HG03159 (cell line): Measurements from ENCODE around the gene COG1.

Experiments
- ATAC-seq: cut with Tn5 transposase; IDR thresholded peaks from one replicate; pipeline ENCODE4 v1.9.1; 2021; ENCODE audit warnings: mild to moderate bottlenecking, moderate library complexity; ENCODE audit not compliant: unreplicated experiment

Gene COG1

DNA sequence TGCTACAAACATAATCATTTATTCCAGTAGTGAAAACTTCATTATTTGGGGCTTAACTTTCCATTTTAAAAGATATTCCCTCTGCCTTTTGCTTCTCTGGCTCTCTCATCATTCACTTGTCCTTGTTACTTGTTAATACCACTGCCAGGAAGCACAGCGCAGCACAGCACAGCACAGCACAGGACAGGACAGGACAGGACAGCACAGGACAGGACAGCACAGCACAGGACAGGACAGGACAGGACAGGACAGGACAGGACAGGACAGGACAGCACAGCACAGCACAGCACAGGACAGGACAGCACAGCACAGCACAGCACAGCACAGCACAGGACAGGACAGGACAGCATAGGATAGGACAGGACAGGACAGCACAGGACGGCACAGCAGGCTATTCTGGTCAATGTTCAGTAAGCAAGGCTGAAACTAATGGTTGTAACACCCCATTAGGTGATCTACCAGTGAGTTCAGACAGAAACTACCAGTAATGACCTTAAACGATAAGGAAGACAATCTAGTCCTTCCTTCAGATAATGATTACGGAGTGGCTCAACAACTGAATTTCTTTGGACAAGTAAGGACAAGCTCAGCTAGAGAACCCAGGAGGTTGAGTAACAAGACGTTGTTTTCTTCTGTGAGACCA, 31.9 kb downstream of the COG1 start:
- no peak for ATAC-seq

DNA sequence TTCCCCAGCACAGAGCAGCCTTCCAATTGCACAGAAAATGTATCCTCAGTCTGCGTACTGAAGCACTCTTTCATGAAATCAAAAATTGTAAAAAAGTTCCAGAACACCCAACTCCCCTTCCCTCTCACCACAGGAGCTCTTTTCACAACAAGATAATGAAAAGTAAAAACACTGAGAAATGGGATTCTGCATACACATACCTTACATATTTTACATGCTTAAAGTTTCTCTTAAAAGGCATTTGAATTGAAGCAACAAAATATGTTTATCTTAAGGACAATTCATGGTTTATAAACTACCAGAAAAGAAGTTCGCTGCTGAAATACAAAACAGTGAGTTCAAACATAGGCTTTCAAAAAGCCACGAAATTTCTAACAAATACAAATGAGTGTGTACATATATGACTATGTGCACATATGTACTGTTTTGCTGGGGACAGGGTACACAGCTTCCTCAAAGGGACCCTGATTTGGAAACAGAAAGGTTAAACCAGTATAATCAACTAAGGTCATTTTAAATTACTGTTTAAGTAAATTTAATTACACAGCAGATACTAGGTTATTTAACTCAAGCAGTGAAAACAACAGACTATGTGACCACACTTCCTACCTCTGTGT, 33.8 kb downstream of the COG1 start:
- ATAC-seq: no peak

DNA sequence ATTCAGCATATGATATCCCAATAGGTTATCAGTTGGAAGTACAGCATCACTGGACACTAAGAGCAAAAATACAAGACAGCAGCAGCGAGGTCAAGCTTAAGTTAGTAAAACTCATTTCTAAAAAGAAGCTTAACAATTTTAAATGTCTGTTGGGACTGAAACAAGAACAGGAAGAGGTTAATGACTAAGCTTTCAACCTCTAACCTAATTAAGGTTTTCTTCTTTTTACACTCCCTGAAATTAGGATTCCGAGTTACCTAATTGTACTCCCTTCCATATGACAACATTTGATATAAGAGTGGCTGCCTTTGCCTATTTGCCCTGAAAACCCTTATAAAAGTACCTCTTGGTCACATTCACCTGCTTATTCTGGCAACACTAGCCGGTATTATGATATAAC, 34.5 kb downstream of the COG1 start:
- no peak for ATAC-seq

DNA sequence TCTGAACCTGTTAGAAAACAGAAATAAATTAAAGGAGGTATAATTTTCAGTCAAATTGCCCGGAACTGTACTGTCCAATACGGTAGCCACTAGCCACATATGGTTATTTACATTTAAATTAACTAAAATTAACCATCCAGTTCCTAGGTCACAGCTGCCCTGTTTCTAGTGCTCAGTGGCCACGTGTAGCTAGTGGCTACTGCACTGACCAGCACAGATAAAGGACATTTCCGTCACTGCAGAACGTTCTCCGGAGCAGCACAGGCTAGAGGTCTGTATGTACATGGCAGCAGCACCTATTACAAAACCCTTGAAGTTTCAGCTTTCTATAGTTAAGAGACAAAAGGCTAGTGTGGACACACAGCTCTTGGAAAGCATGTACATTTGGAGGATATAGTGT, 35.1 kb downstream of the COG1 start:
- no peak for ATAC-seq

DNA sequence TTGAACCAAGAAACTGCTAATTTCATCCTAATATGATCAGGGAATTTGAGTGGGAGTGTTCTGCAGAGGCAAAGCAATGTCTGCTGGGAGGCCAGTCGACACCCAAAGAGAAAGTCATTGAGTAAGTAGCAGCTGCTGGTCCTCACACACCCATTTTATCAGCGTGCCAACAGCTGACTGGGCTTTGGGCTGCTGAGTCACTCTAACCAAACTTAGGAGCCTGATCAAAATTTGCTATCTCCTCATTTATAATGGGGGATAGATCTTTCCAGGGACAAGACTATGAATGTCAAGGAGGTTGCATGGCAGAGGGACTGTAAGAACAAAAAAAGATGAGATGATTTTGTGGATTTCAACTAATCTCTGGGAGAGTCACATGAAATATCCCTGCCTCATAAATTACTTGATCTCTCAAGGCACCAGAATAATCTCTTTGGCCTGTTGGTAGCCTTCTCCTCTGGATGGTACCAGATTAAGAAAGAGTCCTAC, 35.9 kb downstream of the COG1 start:
- no peak for ATAC-seq

DNA sequence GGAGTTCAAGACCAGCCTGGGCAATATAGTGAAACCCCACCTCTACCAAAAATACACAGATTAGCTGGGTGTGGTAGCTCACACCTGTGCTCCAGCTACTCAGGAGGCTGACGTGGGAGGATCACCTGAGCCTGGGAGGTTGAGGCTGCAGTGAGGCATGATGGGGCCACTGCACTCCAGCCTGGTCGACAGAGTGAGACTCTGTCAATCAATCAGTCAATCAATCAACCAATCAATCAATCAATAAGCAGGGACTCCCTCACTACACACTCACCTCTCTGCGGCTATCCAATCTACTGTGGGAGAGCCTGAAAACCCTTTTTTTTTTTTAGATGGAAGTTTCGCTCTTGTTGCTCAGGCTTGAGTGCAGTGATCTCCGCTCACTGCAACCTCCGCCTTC, 37.2 kb downstream of the COG1 start:
- no peak for ATAC-seq

DNA sequence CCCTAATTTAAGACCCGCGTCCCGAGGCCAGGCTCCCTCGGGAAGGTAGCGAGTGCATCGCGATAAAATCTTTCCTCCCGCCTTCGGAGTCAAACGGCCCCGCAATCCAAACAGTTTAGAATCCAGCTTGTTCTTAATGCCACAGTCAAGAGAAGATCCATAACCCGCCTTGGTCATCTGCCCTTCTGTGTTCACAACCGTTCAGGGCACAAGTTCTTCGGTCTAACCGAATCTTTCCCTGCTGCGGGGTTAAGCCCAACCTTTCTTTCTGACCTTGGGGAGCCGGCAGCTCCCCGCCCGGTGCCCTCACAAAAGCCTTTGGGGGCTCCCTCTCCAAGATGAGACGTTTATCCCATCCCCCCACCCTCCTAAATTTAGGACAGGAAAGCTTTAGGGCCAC, 38.5 kb downstream of the COG1 start:
- no peak for ATAC-seq

DNA sequence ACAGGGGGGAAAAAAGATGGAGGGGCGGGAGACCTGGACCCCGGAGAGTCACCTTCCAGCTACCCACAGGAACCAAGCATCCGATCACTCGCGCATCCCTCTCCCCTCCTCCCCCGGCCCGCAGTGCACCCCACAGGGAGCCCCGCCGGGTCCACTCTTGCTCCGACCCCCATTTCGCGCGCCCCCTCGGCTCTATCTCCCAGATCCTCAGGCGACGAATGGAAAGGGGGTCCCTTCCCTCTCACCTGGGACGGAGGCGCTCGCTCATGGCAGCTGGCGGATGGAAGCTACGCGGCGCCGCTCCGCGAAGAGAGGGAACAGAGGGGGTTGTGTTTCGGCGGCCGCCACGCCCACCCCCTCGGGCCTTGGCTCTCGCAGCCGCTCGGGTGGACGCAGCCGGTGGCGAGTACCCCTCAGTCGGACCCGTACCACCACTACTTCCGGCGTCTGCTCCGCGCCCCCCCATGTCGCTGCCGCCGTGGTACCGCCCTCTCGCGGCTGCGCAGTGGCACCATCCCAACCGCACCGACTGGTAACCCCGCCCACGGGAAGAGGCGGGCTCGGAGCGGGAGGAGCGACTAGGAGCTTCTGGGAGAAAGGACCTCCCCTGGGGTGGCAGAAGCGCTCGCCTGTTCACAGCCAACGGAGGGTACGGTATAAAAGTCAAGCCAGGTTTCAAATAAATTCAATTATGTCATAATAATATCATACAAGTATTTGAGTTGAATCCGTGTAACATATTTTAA, 39.2 kb downstream of the COG1 start:
- peak; percentile 81 for ATAC-seq

DNA sequence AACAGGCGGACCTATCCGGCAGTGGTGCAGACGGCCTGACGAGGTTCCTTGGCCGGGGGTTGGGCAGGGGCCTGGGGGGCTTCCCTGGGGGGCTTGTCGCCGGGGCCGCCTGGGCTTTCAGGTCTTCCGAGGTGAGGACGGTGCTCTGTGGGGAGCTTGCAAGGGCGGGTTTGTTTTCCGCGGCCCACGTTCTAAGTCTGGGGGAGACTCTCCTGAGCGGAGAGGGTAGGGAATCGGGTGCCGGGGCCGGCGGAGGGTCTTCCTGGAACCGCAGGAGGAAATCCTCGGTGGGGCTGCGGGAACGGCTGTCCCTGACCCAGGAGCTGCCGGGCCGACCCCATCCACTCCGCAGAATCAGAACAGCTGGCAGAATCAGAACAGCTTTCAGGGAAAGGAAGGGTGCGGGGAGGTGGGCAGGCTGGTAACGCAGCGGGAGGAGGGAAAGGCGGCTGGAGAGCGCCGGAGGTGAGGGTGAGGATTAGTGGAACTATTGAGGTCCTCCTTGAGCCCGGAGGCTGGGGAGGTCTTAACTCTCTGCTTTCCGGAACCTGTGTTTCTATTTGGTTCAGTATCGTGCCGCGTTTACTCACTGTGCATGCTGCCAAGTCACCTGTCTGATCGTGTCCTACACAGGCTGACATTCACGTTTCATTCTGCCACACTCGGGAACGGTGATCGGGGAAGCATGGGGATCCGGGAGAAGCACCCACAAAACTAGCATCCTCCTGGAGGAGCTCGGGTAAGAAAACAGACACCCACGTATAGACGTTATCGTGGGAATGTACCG, 39.9 kb downstream of the COG1 start:
- ATAC-seq: peak; percentile 17

DNA sequence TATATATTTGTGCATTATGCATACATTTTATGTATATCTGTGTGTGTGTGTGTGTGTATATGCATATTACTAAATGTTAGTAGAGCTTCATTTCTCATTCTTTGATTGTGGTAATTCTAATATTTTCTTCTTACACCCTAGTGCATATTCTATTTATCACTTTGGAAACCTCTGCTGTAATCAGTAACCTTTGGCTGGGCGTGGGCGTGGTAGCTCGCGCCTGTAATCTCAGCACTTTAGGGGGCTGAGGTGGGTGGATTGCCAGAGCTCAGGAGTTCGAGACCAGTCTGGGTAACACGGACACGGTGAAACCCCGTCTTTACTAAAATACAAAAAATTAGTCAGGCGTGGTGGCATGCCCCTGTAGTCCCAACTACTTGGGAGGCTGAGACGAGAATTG, 41.9 kb downstream of the COG1 start:
- no peak for ATAC-seq

DNA sequence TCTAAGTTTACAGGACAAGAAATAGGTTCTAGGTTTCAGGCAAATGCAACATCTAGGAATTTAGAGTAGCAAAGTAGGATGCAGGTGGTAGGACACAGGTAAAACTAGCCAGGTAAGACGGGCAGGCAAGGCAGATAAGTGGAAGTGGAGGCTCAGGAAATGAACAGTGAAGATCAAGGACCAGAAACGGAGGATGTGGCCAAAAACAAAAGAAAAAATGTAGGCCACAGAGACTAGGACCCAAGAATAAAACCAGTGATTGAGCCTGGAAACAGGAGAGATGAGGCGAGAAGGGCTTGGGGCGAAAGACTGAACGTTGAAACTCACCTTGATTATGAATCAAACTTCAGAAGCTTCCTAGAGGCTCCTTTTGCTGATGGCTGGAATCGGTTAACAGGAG, 44.9 kb downstream of the COG1 start:
- ATAC-seq: no peak

DNA sequence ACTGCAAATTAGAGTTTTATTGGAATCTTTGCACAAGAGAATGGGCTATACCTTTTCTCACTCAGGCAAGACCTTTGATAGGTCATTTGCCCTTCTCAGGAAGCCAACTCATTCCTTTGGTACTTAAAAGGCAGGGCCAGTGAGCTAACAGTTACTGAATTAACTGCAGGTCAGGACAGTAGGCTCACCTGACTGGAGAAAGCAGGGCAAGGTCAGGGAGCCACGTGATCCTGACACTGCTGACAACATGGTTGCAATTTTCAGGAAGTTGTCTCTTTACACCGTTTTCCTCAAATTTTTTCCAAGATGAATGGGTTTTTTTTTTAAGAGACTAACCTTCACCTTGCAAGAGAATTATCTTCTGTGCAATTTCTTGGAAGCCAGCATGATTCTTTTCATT, 47.7 kb downstream of the COG1 start:
- ATAC-seq: no peak

DNA sequence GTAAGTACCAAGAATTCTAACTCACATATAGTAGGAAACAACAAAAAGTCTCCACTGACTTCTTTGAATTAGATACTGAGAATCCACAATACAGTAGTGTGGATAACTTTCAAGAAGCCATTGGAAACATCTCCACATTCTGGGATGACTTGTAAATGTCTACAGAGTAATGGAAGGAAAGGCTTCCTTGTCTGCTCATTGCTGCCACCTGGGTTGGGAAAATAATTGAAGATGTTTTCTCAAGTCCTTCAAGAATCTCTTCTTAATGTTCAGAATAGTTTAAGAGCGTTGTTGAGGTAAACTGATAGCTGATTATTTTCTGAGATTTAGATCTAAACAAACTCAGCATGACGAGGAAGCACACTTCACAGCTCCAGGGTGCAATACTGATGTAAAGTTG, 54.9 kb downstream of the COG1 start:
- no peak for ATAC-seq

DNA sequence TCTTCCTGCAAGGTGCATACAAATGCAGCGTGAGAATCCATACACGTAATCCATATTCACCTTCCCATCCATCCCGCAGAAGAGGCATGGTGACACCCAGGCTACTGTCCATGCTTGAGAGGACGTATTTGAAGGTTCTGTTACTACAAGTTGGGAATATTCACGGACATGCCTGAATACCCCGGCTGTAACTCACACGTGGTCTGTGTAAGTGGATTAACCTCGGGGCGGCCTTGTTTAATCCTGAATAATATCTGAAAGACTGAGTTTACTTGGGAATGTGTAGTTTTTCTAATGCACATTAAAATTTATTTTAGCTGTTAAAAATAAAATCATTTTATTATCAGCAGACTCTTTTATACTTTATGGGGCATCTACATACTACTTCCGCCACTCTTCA, 55.7 kb downstream of the COG1 start:
- ATAC-seq: no peak

DNA sequence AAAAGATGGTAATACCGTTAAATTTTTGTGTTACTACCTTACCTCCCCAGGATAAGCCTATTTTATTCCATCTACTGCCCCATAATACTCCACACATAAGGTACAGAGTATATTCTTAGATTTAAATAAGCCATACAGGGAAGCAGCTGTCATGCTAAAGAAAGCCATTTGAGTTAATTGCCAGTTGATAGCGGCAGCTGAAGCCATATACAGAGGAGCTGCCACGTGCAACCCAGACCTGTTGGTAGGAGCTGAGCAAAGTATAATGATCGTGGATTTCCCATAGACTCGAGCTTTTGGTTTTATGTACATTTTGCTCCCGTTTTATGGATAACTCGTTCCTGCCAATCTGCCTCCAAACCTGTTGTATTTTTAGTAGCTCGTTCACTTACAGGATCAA, 56.8 kb downstream of the COG1 start:
- ATAC-seq: no peak

DNA sequence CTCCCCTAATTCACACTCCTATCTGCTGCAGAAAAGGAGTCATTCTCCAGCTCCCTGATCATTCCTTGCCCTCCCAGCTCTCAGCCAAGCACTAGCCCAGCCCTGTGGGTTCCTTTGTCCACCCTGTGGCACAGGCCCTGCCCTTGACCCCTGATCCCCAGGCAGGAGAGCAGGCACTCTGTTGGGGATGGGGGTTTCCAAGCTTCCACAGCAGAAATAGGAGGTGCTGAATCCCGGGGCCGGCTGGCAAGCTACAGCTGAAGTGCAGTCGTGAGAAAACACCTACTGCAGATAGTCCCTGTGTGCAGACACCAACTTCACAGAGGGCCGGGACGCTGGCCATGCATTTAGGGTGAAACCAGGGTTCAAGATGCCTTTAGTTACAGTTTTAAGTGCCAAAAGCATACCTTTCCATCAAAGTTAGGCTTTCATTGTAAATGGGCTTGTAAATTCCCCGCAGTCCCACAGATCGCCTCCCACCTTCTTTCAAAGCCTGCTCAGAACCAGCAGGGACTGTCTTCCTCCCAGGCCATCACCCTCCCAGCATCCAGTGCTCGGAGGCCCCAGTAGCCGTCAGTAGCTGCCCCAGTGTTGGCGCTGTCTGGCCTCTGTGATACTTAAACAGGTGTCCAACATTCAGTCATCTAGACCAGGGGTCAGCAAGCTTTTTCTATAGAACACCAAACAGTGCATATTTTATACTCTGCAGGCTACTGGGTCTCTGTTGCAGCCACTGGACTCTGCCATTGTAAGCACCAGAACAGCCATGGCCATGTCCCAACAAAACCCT, 58.2 kb downstream of the COG1 start:
- no peak for ATAC-seq

DNA sequence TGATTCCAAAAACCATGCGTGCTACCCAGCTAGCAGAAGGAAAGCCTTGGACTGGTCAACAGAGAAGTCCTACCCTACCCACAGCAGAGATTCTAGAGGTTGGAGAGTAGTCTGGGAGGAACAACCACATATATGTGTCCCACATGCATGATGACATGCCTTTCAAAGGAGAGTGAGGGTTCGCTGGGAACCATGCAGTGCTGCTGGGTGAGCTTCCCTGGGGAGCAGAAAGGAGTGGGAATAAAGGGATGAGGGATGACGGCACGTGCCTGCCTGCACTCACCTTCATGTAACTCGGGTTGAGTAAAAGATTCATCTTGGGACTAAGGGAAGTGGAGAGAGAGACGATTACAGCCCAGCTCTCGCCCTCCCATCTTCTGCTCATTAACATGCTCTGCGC, 59.0 kb downstream of the COG1 start:
- no peak for ATAC-seq

DNA sequence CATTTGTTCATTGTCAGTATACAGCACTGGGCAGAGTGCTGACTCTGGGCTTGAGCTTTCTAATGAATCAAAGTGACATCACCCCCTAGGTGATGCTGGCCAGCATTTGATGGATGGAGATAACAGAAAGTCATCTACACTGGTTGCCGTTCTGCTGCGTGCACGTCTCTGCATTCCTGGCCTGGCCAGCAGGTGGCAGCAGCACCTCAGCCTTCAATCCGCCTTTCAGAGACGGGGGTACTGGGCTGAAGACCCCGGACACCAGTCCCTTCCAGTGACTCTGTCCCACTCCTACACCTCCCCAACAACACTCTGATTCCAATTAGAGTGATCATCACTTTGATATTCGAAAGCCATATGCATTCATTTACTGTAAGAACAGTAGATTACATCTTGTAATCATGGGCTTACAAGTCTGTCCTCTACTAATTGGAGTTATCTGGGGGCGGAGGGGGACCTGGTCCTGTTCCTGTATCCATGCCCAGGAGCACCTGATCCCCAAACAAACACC, 62.9 kb downstream of the COG1 start:
- ATAC-seq: peak; percentile 54

DNA sequence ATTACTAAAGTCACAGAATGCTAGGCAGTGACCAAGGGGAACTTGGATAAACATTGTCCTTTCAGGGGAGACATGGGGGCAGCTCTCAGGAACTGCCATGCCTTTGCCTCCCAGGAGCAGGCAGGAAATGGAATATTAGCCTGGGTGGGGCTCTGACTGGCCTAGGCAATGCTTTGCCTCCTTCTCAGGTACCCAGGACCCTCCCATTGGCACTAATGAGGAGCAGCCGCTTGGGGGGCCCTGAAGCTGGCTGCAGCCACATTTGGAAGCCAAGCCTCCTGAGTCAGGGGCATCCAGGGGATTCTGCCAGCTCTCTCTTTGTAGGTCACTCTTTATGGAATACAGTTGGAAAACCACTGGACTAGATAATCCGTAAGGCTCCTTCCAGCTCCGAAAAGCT, 63.4 kb downstream of the COG1 start:
- ATAC-seq: no peak

DNA sequence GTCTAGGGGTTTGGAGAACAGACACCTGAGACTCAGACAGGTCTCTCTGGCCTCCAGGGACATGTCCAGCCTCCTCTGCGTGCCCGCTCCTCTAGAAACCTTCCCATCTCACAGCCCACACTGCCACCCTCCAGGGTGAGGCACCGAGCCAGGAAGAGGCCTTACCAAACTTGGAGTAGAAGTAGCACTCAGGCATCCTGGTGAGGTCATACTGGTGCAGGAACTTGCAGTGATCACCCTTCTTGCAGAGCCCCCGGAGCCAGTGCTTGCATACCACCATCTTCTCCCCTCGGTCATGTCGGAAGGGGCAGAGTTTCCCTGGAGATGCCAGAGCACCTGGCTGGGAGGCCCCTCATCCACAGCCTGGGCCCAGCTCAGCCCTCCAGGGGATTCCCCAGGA, 64.7 kb downstream of the COG1 start:
- no peak for ATAC-seq
